Stomach (tissue), 9 donors: ENCODE measurements around the gene LTBR. TPM values are rescaled to one million over a fixed set of nuclear protein-coding genes. Genes with fewer than 3 reads are reported as not detected.

Experiments
- DNase-seq, 2 donors: peaks; one replicate each; pipeline versions ENCODE4 v3.0.0 to v3.0.0-alpha.2; 2013 to 2019
- H3K27ac ChIP-seq, 5 donors: fragments of 200-600 bp in 4 of 5; sonication (generic) in 4 of 5; one replicate each; pipeline ENCODE4 v1.5.1; 2013 to 2019; ENCODE audit warnings: mild to moderate bottlenecking in 1 of 5, moderate library complexity in 1 of 5
- H3K27me3 ChIP-seq, 3 donors: fragments of 200-600 bp; sonication (generic); one replicate each; pipeline ENCODE4 v1.5.1; 2017 to 2019; ENCODE audit warnings: mixed run types in 1 of 3
- H3K36me3 ChIP-seq, 4 donors: fragments of 200-600 bp; sonication (generic); 1 replicate in 3 of 4; 2 replicates in 1 of 4; pipeline ENCODE4 v1.5.1; 2016 to 2019
- H3K4me1 ChIP-seq, 4 donors: fragments of 200-600 bp; sonication (generic); one replicate each; pipeline ENCODE4 v1.5.1; 2016 to 2019
- H3K4me3 ChIP-seq, 4 donors: fragments of 200-600 bp; sonication (generic) in 3 of 4; one replicate each; pipeline ENCODE4 v1.5.1; 2016 to 2019; ENCODE audit warnings: mild to moderate bottlenecking in 1 of 4
- H3K9me3 ChIP-seq, 4 donors: fragments of 200-600 bp; sonication (generic); one replicate each; pipeline ENCODE4 v1.5.1; 2016 to 2019
- EP300 ChIP-seq: sonication (generic); formaldehyde crosslinking; IDR thresholded peaks from one replicate; pipeline ENCODE4 v1.6.1; 2017; ENCODE audit warnings: antibody characterized with exemption
- POLR2A ChIP-seq, 4 donors: fragments of 450-650 bp; IDR thresholded peaks; one replicate each; pipeline ENCODE4 v1.6.1; 2016; ENCODE audit warnings: antibody characterized with exemption in 4 of 4, control low read depth in 2 of 4, mild to moderate bottlenecking in 1 of 4, moderate library complexity in 1 of 4
- POLR2AphosphoS5 ChIP-seq, 3 donors: sonication (generic); formaldehyde crosslinking; IDR thresholded peaks; one replicate each; pipeline ENCODE4 v1.6.1; 2016; ENCODE audit warnings: antibody characterized with exemption in 3 of 3
- whole genome bisulfite sequencing, 5 donors: extraction: QIAGEN DNeasy Blood & Tissue Kit in 3 of 5; methylation state at CpG; one replicate each; pipeline versions ENCODE4 v1.1.5 to v1.1.7; 2013 to 2018; 5-methylcytosine and 5-hydroxymethylcytosine counted together
- intact Hi-C: fragments of 100-400 bp; cut with DNase I; formaldehyde crosslinking; loops from one replicate; pipeline ENCODE4 v1.15.1; 2023; ENCODE audit warnings: low total_unique reads
- polyA plus RNA-seq, 3 donors: library from polyadenylated mRNA; stranded (reverse); fragments of 200-250 nt; gene quantifications; one replicate each; pipeline ENCODE4 v1.2.3, GENCODE V29; 2013
- small RNA-seq, 4 donors: library from RNA; depleted of rRNA; stranded (forward); fragments of <200 nt; gene quantifications; one replicate each; pipeline ENCODE3, GENCODE V24; 2016
- total RNA-seq, 5 donors: library from RNA; depleted of rRNA; stranded (reverse); fragments of >200 nt; gene quantifications; one replicate each; pipeline versions ENCODE4 v1.1.0 to v1.2.3, GENCODE V29; 2014 to 2016
- TF ChIP-seq, protein P1 (sequence below), 7 experiments: fragments of 450-650 bp in 4 of 7; fragments of 200-600 bp in 3 of 7; sonication (generic) in 3 of 7; IDR thresholded peaks; one replicate each; pipeline ENCODE4 v1.5.1; 2016 to 2019; ENCODE audit warnings: antibody characterized with exemption in 7 of 7, control low read depth in 2 of 7, mild to moderate bottlenecking in 1 of 7
- donor health status: healthy with polysubstance abuse.
- donor health status: Bipolar disorder and iron deficiency.
- donor health status: healthy.

The LTBR gene
- total and polyA plus RNA-seq, 8 donors: 27.5 to 471 (median 62.3) TPM

DNA sequence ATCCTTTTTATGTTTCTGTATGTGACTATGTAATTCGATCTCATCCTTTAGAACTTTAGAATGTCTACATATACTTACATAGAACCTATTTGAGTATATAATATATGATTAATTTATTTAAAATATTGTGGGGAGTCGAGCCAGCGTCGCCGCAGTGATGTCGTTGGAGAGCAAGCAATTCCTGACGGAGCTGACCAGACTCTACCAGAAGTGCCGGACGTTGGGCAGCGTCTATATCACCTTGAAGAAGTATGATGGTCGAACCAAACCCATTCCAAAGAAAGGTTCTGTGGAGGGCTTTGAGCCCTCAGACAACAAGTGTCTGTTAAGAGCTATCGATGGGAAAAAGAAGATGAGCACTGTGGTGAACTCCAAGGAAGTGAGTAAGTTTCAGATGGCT, 54.4 kb downstream of the LTBR start:
- TF ChIP-seq, protein P1, sequence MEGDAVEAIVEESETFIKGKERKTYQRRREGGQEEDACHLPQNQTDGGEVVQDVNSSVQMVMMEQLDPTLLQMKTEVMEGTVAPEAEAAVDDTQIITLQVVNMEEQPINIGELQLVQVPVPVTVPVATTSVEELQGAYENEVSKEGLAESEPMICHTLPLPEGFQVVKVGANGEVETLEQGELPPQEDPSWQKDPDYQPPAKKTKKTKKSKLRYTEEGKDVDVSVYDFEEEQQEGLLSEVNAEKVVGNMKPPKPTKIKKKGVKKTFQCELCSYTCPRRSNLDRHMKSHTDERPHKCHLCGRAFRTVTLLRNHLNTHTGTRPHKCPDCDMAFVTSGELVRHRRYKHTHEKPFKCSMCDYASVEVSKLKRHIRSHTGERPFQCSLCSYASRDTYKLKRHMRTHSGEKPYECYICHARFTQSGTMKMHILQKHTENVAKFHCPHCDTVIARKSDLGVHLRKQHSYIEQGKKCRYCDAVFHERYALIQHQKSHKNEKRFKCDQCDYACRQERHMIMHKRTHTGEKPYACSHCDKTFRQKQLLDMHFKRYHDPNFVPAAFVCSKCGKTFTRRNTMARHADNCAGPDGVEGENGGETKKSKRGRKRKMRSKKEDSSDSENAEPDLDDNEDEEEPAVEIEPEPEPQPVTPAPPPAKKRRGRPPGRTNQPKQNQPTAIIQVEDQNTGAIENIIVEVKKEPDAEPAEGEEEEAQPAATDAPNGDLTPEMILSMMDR (IDR thresholded peaks at IDR 0.05): no peak
- TF ChIP-seq POLR2A (IDR thresholded peaks at IDR 0.05) (no peak), EP300 (no peak), POLR2AphosphoS5 (IDR thresholded peaks at IDR 0.05) (no peak)
- no peak for DNase-seq
- no peaks in the 10 kb centered on the region for H3K9me3 ChIP-seq
- H3K4me3 ChIP-seq: no peak overlapping the region
- no peaks in the 10 kb centered on the region for H3K4me1 ChIP-seq
- H3K36me3 ChIP-seq: peaks cover 0 to 22% (median 4%) of the 10 kb centered on the region in 4 donors
- no peaks in the 10 kb centered on the region for H3K27me3 ChIP-seq
- H3K27ac ChIP-seq: no peak overlapping the region
- intact Hi-C loops: no loop called here
- WGBS, 5 donors: 87 to 92% (median 90%) methylated on average over 12 of the region's 12 CpGs

DNA sequence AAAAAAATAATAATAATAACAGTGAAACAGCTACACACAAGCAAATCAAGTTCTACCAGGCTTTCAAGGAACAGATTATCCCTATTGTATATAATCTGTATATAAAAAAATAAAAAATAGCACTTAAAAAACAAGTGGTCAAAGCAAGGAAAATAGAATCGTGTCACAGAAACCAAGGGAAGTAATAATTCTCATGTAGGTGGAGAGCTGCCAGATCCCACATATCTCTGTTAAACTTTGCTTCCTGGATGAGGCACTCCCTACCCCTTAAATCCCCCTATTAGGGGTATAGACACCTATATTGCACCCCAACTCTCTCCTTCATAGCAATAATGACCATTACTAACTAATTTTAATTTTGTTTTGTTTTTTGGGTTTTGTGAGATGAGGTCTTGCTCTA, 56.4 kb downstream of the LTBR start:
- Histone ChIP-seq H3K27me3 (no peaks in the 10 kb centered on the region), H3K27ac (no peak overlapping the region), H3K4me3 (no peak overlapping the region), H3K9me3 (no peaks in the 10 kb centered on the region), H3K4me1 (no peaks in the 10 kb centered on the region), H3K36me3 (peaks cover 0 to 42% (median 14%) of the 10 kb centered on the region in 4 donors)
- TF ChIP-seq EP300 (no peak), POLR2AphosphoS5 (IDR thresholded peaks at IDR 0.05) (no peak), POLR2A (IDR thresholded peaks at IDR 0.05) (no peak)
- TF ChIP-seq, protein P1 (IDR thresholded peaks at IDR 0.05): no peak
- no peak for DNase-seq
- intact Hi-C loops: no loop called here
- 31 to 52% (median 39%) methylated on average over 1 of the region's 1 CpG for whole genome bisulfite sequencing, 5 donors

Small RNAs within 50 kb of the gene (small RNA-seq; reads per million reads assigned to genes)
- gene RN7SL391P: 0 reads per million in 4 donors

Other genes starting within 250 kb of the LTBR start
- gene CD9, start 183.8 kb upstream of the LTBR start, total RNA-seq: 100 to 1,000 TPM in 3 of 5 donors, 10 to 100 TPM in 2; 68.1 to 297 (median 154) TPM
- gene CD9, start 183.8 kb upstream of the LTBR start, polyA plus RNA-seq: 100 to 1,000 TPM in 2 of 3 donors, 10 to 100 TPM in 1; 51.0 to 421 (median 124) TPM
- gene PLEKHG6, start 73.5 kb upstream of the LTBR start, total RNA-seq: 100 to 1,000 TPM in 1 of 5 donors, 10 to 100 TPM in 3, 1 to 10 TPM in 1; 6.4 to 101 (median 16.2) TPM
- gene PLEKHG6, start 73.5 kb upstream of the LTBR start, polyA plus RNA-seq: 10 to 100 TPM in 2 of 3 donors, 1 to 10 TPM in 1; 5.9 to 32.3 (median 27.0) TPM
- 100 to 1,000 TPM in 4 of 5 donors, 10 to 100 TPM in 1; 91.6 to 432 (median 152) TPM for gene TNFRSF1A, start 42.1 kb upstream of the LTBR start, total RNA-seq
- 10 to 100 TPM; 35.2 to 64.4 (median 38.5) TPM for gene TNFRSF1A, start 42.1 kb upstream of the LTBR start, polyA plus RNA-seq
- 100 to 1,000 TPM in 4 of 5 donors, 10 to 100 TPM in 1; 63.3 to 486 (median 277) TPM for gene SCNN1A, start 8.6 kb upstream of the LTBR start, total RNA-seq
- 10 to 100 TPM; 16.6 to 98.0 (median 47.5) TPM for gene SCNN1A, start 8.6 kb upstream of the LTBR start, polyA plus RNA-seq
- 1 to 10 TPM in 1 of 5 donors, under 1 TPM in 1, not detected in 3; 0.92 to 8.7 TPM for gene CD27, start 60.8 kb downstream of the LTBR start, total RNA-seq
- gene CD27, start 60.8 kb downstream of the LTBR start, polyA plus RNA-seq: 1 to 10 TPM; 1.7 to 5.8 (median 3.2) TPM
- 100 to 1,000 TPM in 1 of 5 donors, 10 to 100 TPM in 4; 15.2 to 115 (median 40.0) TPM for gene TAPBPL, start 67.9 kb downstream of the LTBR start, total RNA-seq
- 10 to 100 TPM; 13.0 to 15.3 (median 15.1) TPM for gene TAPBPL, start 67.9 kb downstream of the LTBR start, polyA plus RNA-seq
- 10 to 100 TPM in 2 of 5 donors, 1 to 10 TPM in 3; 1.2 to 16.5 (median 4.8) TPM for gene VAMP1, start 86.5 kb downstream of the LTBR start, total RNA-seq
- 1 to 10 TPM in 2 of 3 donors, not detected in 1; 2.6 to 8.9 TPM for gene VAMP1, start 86.5 kb downstream of the LTBR start, polyA plus RNA-seq
- 100 to 1,000 TPM in 1 of 5 donors, 10 to 100 TPM in 4; 26.8 to 146 (median 50.7) TPM for gene MRPL51, start 109.1 kb downstream of the LTBR start, total RNA-seq
- gene MRPL51, start 109.1 kb downstream of the LTBR start, polyA plus RNA-seq: 100 to 1,000 TPM; 108 to 143 (median 128) TPM
- gene NCAPD2, start 109.9 kb downstream of the LTBR start, total RNA-seq: 100 to 1,000 TPM in 1 of 5 donors, 10 to 100 TPM in 4; 15.4 to 105 (median 17.9) TPM
- gene NCAPD2, start 109.9 kb downstream of the LTBR start, polyA plus RNA-seq: 10 to 100 TPM in 1 of 3 donors, 1 to 10 TPM in 2; 8.3 to 18.3 (median 9.7) TPM
- 1,000 to 10,000 TPM in 4 of 5 donors, 100 to 1,000 TPM in 1; 579 to 1,258 (median 1,242) TPM for gene GAPDH, start 150.4 kb downstream of the LTBR start, total RNA-seq
- gene GAPDH, start 150.4 kb downstream of the LTBR start, polyA plus RNA-seq: 1,000 to 10,000 TPM; 1,352 to 2,765 (median 1,815) TPM
- gene IFFO1, start 171.9 kb downstream of the LTBR start, total RNA-seq: 10 to 100 TPM in 1 of 5 donors, 1 to 10 TPM in 4; 1.4 to 14.0 (median 3.2) TPM
- 1 to 10 TPM; 2.7 to 9.1 (median 3.4) TPM for gene IFFO1, start 171.9 kb downstream of the LTBR start, polyA plus RNA-seq
- 100 to 1,000 TPM in 1 of 5 donors, 10 to 100 TPM in 4; 16.3 to 231 (median 30.0) TPM for gene NOP2, start 184.1 kb downstream of the LTBR start, total RNA-seq
- gene NOP2, start 184.1 kb downstream of the LTBR start, polyA plus RNA-seq: 10 to 100 TPM; 19.5 to 27.4 (median 19.7) TPM
- gene CHD4, start 223.2 kb downstream of the LTBR start, total RNA-seq: 100 to 1,000 TPM; 169 to 315 (median 202) TPM
- gene CHD4, start 223.2 kb downstream of the LTBR start, polyA plus RNA-seq: 100 to 1,000 TPM; 105 to 139 (median 111) TPM